RCC 7860 (cell line): ENCODE results near the gene GET4.
"Not testable (repeated sequence)": the region's sequence is repeated elsewhere in the genome, so short reads cannot be mapped to it uniquely, and the experiment has no call there.

Experiments used
- DNase-seq: peaks from one replicate; pipeline ENCODE4 v3.0.0-alpha.2; 2015; ENCODE audit warnings: low spot score
- FAIRE-seq: peaks from 2 replicates; lab custom pipeline; 2012; peaks lifted over from hg19 to GRCh38; lab: Jason Lieb, UNC

GET4 gene

GRCh38 chr7:940599-941408, 64.5 kb downstream of the GET4 start:
- no peak for DNase-seq
- FAIRE-seq = no peak

- not testable (repeated sequence) for DNase-seq, FAIRE-seq
Observed at GRCh38 chr7:943793-944192, 67.4 kb downstream of the GET4 start.

- FAIRE-seq (no peak), DNase-seq (no peak)
Observed at GRCh38 chr7:944744-945143, 68.4 kb downstream of the GET4 start.

GRCh38 chr7:945147-945555, 68.8 kb downstream of the GET4 start:
- no peak for FAIRE-seq
- no peak for DNase-seq

GRCh38 chr7:945556-946255, 69.4 kb downstream of the GET4 start:
- FAIRE-seq = no peak
- DNase-seq = no peak
